ENCODE data around the gene MSRB1.

Gene MSRB1, protein sequence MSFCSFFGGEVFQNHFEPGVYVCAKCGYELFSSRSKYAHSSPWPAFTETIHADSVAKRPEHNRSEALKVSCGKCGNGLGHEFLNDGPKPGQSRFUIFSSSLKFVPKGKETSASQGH

GRCh38 chr16:1942810-1943726 lies at the start of gene MSRB1:
Gene MSRB1, minus strand, starts transcription at chr16:1943199. Its CDS starts 43 bp downstream, at chr16:1943156.
- DNase-seq = peak; percentile 98 to 99

DNA sequence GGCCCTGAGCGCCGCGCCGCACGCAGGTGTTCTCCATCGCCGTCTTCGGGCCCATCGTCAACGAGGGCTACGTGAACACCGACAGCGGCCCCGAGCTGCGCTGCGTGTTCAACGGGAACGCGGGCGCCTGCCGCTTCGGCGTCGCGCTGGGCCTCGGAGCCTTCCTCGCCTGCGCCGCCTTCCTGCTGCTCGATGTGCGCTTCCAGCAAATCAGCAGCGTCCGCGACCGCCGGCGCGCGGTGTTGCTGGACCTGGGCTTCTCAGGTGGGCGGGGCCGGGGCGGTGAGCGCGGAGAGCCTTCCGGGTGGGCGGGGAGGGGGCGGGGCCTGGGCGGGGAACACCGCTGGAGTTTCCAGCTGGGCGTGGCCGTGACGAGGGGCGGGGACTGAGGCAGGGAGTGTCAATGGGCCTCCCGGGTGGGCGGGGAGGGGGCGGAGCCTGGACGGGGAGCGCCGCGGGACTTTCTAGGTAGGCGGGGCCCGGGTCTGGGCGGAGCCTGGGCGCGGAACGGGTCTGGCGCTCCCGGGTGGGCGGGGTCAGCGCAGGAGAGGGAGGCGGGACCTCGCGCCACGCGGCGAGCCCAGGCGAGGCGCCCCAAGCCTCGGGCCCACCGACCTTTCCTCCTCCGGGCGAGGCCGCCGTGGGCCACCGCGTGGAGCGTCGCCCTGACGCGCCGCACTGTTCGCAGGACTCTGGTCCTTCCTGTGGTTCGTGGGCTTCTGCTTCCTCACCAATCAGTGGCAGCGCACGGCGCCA lies 49.1 kb upstream of the MSRB1 start:
- DNase-seq = no peak

DNA sequence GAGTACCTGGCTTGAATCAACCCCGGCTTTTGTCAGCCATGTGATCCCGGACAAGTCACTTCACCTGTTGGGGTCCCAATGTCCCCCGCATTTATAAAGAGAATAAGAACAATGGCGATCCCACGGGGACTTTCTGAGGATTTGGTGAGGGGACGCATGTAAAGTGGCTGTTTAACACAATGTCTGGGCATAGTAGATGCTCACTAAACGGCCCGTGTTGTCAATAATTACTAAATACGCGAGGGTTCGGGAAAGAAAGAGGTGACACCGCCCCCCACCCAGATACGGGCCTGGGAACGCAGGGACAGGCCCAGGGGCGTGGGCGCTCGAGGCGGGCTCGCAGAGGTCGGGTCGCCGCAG lies 48.6 kb upstream of the MSRB1 start:
- DNase-seq = no peak

DNA sequence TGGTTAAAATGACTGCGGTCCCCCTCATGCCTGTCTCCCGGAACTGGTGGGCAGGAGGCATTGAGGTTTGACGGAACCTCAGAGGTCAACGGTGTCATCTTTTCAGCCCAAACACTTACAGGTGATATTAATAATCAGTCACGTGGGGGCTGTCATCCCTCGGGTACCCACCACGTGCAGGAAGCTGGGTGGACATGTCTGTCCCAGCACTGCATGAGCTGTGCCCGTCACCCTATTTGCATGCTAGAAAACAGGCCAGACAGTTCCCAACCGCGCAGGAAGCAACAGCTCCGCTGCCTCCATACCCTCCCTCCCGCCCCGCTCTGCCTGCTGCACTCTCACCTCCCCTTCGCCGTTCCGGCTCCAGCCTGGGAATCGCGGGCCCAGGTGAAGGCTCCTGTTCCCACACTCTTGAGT lies 48.1 kb upstream of the MSRB1 start:
- DNase-seq = no peak

DNA sequence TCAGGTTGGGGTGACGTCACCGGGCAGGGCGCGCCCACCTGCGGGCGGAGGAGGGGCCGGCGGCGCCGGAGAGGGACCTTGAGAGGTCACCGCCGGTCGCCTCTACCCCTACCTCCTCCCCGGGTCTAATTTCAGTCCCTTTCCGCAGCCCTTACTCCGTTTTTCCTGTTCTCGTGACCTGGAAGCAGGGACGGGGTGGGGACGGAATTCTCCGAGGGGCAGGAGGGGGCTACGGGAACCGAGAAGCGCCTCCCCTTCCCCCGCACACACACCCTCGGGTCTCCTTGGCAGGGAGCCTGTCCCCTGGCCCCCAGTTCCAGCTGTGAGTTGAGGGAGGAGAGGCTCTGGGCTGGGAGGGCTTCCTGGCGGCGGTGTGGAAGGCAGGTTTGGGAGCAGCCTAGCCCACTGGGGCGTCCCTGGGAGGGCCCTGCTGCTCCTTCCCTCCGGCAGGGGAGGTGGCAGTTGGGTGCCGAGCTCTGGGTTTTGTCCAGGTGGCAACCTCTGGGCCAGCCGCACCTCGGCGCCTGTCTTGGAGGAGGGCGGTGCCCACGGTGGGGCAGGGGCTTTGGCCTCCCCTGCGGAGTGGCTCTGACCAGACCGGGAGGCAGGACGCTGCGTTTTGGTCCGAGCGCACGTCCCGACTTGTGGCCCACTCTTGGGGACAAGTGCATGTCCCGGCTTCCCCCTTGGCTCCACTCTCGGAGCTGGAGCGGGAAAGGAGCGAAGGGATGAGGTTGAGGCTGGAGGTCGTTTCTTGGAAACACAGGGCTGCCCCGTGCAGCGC lies 47.5 kb upstream of the MSRB1 start:
- no peak for DNase-seq

- no peak for DNase-seq
These were observed 47.0 kb upstream of the MSRB1 start for GRCh38 chr16:1990101-1990350.

DNA sequence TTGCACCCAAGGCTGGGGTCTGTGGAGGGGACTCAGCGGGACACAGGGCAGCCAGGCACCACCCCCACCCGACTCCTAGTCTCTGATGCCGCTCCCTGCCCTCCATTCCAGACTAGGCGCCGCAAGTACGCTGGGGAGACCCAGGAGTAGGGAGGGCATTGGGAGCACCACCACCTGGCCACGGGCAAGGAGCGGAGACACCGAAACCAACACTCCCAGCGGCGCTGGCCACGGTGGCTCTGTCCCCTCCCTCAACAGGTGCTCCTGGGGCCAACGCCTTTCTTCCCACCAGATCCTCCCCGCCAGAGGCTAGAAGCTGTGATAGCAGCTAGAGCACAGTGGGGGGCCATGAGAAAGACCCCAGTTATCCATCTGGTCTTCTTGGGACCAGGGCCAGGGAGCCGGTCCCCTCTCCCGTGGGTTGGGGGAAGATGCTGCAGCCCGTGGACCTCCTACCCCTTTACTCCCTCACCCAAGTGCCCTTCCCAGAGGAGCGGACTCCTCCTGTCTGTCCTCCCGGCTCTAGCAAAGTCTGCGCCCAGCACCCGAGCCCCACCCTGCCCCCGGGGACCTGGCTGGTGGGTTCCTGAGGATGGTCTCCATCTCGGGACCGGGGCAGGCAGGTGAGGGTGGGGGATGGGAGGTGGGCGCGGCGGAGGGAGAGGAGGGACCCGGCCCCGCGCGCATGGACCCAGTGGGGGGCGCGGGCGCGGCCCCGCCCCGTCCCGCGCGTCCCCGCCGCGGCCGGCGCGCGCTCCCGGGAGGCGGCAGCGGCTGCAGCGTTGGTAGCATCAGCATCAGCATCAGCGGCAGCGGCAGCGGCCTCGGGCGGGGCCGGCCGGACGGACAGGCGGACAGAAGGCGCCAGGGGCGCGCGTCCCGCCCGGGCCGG lies 46.5 kb upstream of the MSRB1 start, which contains the start of gene SYNGR3:
SYNGR3 (plus strand) TSS at position 762 of the 892 bp plus-strand sequence. CDS start 133 bp downstream, outside the sequence.
- no peak for DNase-seq

GRCh38 chr16:1987198-1987597 lies 44.2 kb upstream of the MSRB1 start:
- no peak for DNase-seq

- no peak for DNase-seq
These were observed 42.6 kb upstream of the MSRB1 start for GRCh38 chr16:1985466-1986150.

GRCh38 chr16:1984347-1985225 lies 41.6 kb upstream of the MSRB1 start:
- no peak for DNase-seq

DNA sequence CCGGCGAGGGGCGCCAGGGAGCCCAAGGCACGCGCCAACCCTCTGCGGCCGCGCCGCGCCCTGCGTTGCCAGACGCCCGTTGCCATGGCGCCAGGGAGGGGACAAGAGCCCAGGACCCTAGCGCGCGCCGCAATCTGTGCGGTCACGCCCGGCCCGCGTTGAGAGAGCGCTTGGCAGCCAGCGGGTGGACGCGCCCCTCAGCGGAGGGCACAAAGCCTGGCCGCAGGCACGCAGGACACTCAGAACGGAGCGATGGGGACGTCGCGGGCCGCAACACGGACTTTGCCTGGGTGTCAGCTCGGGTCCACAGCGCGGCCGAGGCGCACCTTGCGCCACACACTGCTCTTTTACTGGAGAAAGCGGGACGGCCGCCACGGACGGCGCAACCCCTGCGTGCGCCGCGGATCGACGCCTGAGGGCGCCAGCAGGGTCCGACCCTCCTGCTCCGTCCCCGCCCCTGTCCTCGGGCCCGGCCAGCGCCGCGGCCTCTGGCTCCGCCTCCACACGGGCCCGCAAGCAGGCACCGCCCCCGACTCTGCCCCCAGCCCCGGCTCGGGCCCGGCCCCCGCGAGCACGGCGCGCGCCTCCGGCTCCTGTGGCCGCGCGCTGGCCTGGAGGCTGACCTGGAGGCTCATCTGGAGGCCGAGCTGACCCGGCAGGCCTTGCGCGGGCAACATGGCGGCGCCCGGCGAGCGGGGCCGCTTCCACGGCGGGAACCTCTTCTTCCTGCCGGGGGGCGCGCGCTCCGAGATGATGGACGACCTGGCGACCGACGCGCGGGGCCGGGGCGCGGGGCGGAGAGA lies 40.7 kb upstream of the MSRB1 start, which contains the start of gene GFER:
GFER (plus strand) TSS at position 650 of the 803 bp plus-strand sequence; CDS start at position 676, 26 bp downstream.
- peak; percentile 45 to 92 for DNase-seq

DNA sequence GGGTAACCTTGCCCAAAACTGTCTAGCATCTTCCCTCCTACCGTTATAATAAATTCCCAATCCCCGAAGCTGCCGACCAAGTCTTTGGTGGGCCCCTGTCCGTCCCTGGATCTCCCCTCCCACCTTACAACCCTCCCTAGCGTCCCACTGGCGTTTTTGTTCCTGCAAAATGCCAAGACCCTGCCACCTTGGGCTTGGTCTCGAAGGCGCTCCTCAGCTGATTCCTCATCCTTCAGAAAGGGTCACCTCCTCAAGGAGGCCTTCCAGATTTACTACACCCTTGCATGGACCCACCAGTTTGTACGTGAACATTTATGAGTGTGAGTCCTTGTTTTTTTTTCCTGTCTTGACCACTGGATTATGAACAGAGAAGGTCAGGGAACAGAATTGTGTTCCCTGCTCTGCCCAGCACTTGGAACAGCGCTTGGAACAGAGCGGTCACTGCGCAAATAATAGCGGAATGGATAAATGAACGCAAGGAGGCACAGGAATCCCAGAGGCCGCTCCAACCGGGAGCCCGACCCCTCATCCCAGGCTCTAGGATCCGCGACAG lies 40.1 kb upstream of the MSRB1 start:
- no peak for DNase-seq

DNA sequence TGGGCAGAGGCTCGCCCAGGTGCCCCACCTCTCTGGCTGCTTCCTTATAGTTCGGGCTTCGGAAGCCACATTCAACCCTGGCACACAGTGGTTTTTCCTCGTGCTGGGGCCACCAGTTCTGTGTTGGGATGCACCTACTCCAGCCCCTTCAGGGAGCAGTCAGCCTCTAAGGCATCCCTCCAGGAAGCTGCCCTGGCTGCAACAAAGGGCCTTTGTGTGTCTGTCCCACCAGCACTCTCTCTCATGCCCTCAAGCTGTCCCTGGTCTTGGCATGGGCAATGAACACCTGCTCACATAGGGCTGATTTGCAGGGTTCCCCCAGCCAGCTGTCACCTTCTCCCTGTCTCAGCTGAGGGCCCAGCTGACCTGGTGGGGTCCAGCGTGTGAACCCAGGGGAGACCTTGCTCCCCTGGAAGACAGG lies 39.0 kb upstream of the MSRB1 start:
- no peak for DNase-seq

GRCh38 chr16:1981398-1981836 lies 38.4 kb upstream of the MSRB1 start, which contains the start of gene NOXO1:
Gene NOXO1, minus strand, starts transcription at chr16:1981469. Its CDS starts 290 bp downstream, at chr16:1981179.
- DNase-seq = no peak

- no peak for DNase-seq
These were observed 37.7 kb upstream of the MSRB1 start for GRCh38 chr16:1980770-1981087.

DNA sequence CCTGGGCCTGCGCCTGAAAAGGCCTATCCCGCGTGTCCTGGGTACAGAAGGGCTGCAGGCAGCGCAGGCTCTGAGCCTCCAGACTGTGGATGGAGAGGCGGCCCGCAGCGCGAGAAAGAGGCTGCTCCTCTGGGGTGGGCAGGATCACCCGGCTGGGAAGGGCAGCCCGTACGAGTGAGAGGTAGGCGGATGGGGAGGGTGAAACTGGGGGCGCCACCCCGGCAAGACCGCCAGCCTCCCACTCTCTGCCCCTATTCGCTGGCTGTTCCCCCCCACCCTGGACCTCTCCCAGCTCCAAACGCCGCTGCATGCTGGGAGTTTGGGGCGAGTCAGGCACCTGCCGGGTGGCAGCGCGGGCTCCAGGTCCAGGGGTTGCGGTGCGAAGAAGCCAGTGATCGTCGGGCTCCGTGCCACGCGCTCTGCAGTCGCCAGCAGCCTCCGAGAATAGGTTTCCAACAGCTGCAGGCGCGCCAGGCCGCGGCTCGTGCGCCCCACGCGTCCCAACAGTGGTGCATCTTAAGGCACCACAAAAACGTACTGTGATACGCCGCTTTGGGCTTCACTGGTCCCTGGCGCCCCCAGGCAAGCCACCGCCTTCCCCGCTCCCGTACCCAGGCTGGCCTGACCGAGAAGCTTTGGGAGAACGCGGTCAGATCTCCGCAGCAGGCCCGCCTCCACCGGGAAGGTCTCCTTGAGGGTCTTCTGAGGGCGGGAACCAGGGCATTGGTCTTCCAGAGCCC lies 37.2 kb upstream of the MSRB1 start:
- DNase-seq = no peak

DNA sequence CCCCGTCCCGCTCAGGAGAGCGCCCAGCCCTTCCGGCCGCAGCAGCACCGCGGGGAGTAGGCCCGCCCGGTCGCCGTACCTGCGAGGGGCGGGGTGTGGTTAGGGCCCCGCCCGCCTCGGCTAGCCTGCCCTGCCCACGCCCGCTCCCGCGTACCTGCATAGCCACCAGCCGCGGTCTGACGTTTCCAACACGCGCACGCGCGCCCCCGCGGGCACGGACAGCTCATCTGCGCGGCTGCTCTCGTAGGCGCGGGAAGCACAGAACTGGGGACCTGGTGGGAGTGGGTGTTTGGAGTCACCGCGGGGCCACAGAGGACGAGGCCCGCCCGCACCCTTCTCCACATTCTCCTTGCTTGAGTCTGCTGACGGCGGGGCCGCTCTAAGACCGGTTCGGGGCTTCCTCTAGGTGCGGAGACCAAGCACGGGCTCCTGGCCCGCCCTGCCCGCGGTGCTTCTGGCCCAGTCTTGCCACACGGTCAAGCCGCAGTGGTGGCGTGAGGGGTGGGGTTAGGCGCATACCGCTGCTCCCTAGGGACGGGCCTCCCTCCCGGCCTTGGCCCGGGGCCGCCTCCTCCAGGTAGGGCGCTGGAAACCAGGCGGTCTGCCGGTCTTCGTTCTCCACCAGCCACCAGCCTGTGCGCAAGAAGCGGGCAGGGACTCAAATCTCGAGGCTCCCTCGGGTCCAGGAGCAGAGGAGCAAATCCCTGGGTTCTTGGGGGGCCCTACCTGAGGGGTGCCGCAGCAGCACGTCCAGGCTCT lies 36.5 kb upstream of the MSRB1 start:
- no peak for DNase-seq
